Smooth muscle cell of bladder (primary cell): Measurements from ENCODE around the gene ETV6. TPM values are rescaled to one million over a fixed set of nuclear protein-coding genes. Genes with fewer than 3 reads are reported as not detected.

Source experiments
- total RNA-seq: library from RNA; depleted of rRNA; stranded (reverse); fragments of >200 nt; gene quantifications from 2 replicates; pipeline ENCODE4 v1.2.3, GENCODE V29; 2014

ETV6 gene
- total RNA-seq, result 3.8 and 5.5 TPM in 2 replicates

DNA sequence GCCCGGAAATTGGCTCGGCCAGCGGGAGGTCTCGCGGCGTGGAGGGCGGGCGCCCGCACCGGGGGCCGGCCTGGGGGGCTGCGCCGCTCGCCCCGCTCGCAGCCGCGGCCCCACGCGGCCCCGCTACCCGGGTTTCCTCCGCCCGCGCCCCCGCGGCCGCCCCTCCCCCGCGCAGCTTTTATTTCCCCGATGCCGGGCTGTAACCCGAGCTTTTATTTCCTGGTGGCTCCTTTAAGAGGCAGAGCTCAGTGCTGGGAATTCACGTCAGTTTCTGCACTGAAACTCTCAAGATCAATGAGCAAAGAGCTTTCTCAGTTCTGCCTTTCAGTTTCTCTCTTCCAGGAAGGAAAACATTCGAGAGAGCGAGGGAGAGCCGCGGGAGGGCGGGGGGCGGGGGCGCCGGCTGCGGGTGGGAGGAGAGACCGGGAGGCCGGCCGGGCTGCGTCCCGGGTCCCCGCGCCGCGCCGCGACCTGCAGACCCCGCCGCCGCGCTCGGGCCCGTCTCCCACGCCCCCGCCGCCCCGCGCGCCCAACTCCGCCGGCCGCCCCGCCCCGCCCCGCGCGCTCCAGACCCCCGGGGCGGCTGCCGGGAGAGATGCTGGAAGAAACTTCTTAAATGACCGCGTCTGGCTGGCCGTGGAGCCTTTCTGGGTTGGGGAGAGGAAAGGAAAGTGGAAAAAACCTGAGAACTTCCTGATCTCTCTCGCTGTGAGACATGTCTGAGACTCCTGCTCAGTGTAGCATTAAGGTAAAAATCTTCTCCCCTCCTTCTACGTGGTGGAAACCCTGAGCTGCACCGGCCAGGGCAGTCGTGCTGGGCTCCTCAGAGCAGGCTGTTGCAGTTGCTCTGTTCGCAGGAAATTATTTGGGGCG lies at the start of gene ETV6:
Gene ETV6 (plus strand): TSS at position 262 of the 873 bp plus-strand sequence. CDS start 454 bp downstream, at position 716.

